ENCODE results near the gene ELANE.

DNA sequence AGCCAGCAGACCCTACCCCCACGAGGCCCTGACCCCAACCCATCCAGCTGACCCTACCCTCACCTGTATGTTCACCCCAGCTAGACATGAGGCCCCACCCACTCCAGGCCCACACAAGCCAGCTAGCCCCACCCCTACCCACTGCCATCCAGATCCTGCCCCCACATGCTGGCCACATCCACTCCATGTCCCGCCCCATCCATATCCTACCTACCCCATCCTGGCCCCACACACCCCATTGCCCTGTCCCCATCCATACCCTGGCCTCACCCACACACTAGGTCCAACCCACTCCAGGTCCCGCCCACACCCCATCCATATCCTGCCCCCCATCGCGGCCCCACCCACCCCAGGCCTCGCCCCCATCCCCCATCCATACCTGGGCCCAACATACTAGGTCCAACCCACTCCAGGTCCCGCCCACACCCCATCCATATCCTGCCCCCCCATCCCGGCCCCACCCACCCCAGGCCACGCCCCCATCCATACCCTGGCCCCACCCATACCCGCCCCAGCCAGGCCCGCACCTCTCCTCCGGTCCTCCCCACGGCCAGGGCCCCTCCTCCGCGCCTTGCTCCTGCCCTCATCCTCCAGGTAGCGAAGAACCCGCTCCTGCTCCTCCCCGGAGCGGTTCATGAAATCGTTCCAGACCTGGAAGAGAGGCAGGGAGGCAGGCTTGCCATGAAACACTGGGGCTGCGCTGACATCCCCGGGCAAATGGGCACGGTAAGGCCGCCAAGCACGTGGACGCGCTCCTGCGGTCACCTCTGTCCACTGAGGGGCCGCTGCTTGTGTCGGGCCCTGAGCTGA, 48.4 kb downstream of the ELANE start:
- TF ChIP-seq, protein P1, sequence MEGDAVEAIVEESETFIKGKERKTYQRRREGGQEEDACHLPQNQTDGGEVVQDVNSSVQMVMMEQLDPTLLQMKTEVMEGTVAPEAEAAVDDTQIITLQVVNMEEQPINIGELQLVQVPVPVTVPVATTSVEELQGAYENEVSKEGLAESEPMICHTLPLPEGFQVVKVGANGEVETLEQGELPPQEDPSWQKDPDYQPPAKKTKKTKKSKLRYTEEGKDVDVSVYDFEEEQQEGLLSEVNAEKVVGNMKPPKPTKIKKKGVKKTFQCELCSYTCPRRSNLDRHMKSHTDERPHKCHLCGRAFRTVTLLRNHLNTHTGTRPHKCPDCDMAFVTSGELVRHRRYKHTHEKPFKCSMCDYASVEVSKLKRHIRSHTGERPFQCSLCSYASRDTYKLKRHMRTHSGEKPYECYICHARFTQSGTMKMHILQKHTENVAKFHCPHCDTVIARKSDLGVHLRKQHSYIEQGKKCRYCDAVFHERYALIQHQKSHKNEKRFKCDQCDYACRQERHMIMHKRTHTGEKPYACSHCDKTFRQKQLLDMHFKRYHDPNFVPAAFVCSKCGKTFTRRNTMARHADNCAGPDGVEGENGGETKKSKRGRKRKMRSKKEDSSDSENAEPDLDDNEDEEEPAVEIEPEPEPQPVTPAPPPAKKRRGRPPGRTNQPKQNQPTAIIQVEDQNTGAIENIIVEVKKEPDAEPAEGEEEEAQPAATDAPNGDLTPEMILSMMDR (IDR thresholded peaks at IDR 0.05) = no peak
- no peak for TF ChIP-seq POLR2A (IDR thresholded peaks at IDR 0.05)
